Measurements from ENCODE around the gene SPCS1. TPM values are rescaled to one million over a fixed set of nuclear protein-coding genes. Genes with fewer than 3 reads are reported as not detected.

The SPCS1 gene
- total and polyA plus RNA-seq, 7 donors, result 62.0 to 191 (median 113) TPM

- H3K4me1 ChIP-seq, result peaks cover 0 to 44% (median 34%) of the 10 kb centered on the region in 4 donors
- peak; percentile 87 for DNase-seq
- WGBS, 2 donors, result 1% methylated on average over 41 of the region's 41 CpGs
- H3K4me3 ChIP-seq, result peak overlapping the region; percentile 63 to 82 (median 76)
- TF ChIP-seq POLR2A (IDR thresholded peaks at IDR 0.05), result peak; percentile 22 to 54
- TF ChIP-seq POLR2AphosphoS5 (IDR thresholded peaks at IDR 0.05), result peak; percentile 27 to 49 (median 36)
- no peak for TF ChIP-seq CTCF (IDR thresholded peaks at IDR 0.05)
- no peaks in the 10 kb centered on the region for H3K9me3 ChIP-seq
- intact Hi-C loops (cut with DNase I), result loop anchor here (10.0 kb wide), 1 partner anchor 410 kb away; the partner anchor contains the start of gene WDR82
- peaks cover 22 to 37% (median 28%) of the 10 kb centered on the region in 4 donors for H3K36me3 ChIP-seq
- H3K27me3 ChIP-seq, result no peaks in the 10 kb centered on the region
- peak overlapping the region; percentile 90 to 98 (median 94) for H3K27ac ChIP-seq
Observed at GRCh38 chr3:52685285-52685708, 20.6 kb upstream of the SPCS1 start.

GRCh38 chr3:52685709-52686691, 19.9 kb upstream of the SPCS1 start, which contains the start of the genes GNL3 and PBRM1:
Gene GNL3, plus strand, starts transcription at chr3:52686032. Its CDS starts 61 bp downstream, at chr3:52686093.
Gene PBRM1, minus strand, starts transcription at chr3:52685913.
- TF ChIP-seq POLR2A (IDR thresholded peaks at IDR 0.05) (peak; percentile 39 to 60), POLR2AphosphoS5 (IDR thresholded peaks at IDR 0.05) (peak; percentile 86 to 95 (median 91)), CTCF (IDR thresholded peaks at IDR 0.05) (no peak), EP300 (IDR thresholded peaks at IDR 0.05) (peak in 1 of 4 donors; percentile 84)
- peaks cover 29 to 40% (median 35%) of the 10 kb centered on the region in 4 donors for H3K36me3 ChIP-seq
- WGBS, 2 donors, result 0 to 1% methylated on average over 82 of the region's 82 CpGs
- H3K4me1 ChIP-seq, result peaks cover 0 to 44% (median 34%) of the 10 kb centered on the region in 4 donors
- H3K9me3 ChIP-seq, result no peaks in the 10 kb centered on the region
- intact Hi-C loops (cut with DNase I), result loop anchor here (1.0 to 10.0 kb wide), 2 partner anchors 19 to 411 kb away; partner anchors contain the start of genes GLT8D1 and WDR82
- H3K27ac ChIP-seq, result peak within 1 kb of the TSS; percentile 90 to 98 (median 94)
- no peaks in the 10 kb centered on the region for H3K27me3 ChIP-seq
- H3K4me3 ChIP-seq, result peak within 1 kb of the TSS; percentile 72 to 82 (median 76)
- DNase-seq, result peak; percentile 96

- H3K27ac ChIP-seq, result no peak overlapping the region
- no peaks in the 10 kb centered on the region for H3K9me3 ChIP-seq
- peaks cover 0 to 30% (median 28%) of the 10 kb centered on the region in 4 donors for H3K4me1 ChIP-seq
- no peak overlapping the region for H3K4me3 ChIP-seq
- no peak for TF ChIP-seq CTCF (IDR thresholded peaks at IDR 0.05)
- no peak for TF ChIP-seq POLR2A (IDR thresholded peaks at IDR 0.05)
- TF ChIP-seq POLR2AphosphoS5 (IDR thresholded peaks at IDR 0.05), result no peak
- TF ChIP-seq EP300 (IDR thresholded peaks at IDR 0.05), result no peak
- 31 to 75% methylated on average over 6 of the region's 6 CpGs for WGBS, 2 donors
- no peaks in the 10 kb centered on the region for H3K27me3 ChIP-seq
- DNase-seq, result no peak
- intact Hi-C loops (cut with DNase I), result loop anchor here (10.0 kb wide), 1 partner anchor 413 kb away; the partner anchor contains the start of gene WDR82
- H3K36me3 ChIP-seq, result peaks cover 38 to 63% (median 56%) of the 10 kb centered on the region in 4 donors
Observed at GRCh38 chr3:52688266-52688665, 17.6 kb upstream of the SPCS1 start.

- Histone ChIP-seq H3K4me1 (peaks cover 0 to 23% (median 20%) of the 10 kb centered on the region in 4 donors), H3K4me3 (no peak overlapping the region), H3K9me3 (no peaks in the 10 kb centered on the region), H3K27me3 (no peaks in the 10 kb centered on the region), H3K27ac (no peak overlapping the region), H3K36me3 (peaks cover 40 to 72% (median 63%) of the 10 kb centered on the region in 4 donors)
- DNase-seq, result no peak
- intact Hi-C loops (cut with DNase I), result loop anchor here (10.0 kb wide), 1 partner anchor 414 kb away; the partner anchor contains the start of gene WDR82
- 74 to 94% methylated on average over 3 of the region's 3 CpGs for WGBS, 2 donors
- TF ChIP-seq POLR2AphosphoS5 (IDR thresholded peaks at IDR 0.05), result no peak
- TF ChIP-seq POLR2A (IDR thresholded peaks at IDR 0.05), result no peak
- TF ChIP-seq EP300 (IDR thresholded peaks at IDR 0.05), result no peak
- no peak for TF ChIP-seq CTCF (IDR thresholded peaks at IDR 0.05)
Observed at GRCh38 chr3:52689151-52689550, 16.8 kb upstream of the SPCS1 start.
